ENCODE measurements around the gene PPP1R26. TPM values are rescaled to one million over a fixed set of nuclear protein-coding genes. Genes with fewer than 3 reads are reported as not detected.
"Not testable (repeated sequence)": the region's sequence is repeated elsewhere in the genome, so short reads cannot be mapped to it uniquely, and the experiment has no call there.

PPP1R26 gene
- polyA plus RNA-seq, 1 donor from 2014 or later: 20.1 TPM

DNA sequence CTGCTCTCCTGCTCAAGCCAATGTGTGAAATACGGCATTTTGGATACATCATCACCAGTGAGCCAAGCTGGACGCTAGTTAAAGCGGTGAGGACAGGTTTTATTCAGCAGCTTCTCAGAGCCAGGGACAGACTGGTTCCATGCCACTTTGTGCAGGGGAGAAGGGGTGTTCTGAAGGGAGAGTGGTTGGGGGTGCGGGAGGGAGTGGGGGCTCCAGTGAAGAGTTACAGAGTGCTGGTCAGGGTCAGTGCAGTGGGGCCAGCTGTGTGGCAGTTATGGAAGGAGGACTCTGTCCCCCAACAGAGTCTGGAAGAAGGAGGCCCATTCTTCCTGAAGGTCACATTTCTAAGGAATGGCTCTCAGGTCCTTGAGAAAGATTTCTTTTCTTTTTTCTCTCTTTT is 55.2 kb downstream of the PPP1R26 start:
- not testable (repeated sequence) for H3K4me3 ChIP-seq (ENCODE audit: low read length); H3F3A ChIP-seq (ENCODE audit: insufficient read depth, low read length, poor library complexity, severe bottlenecking); H3K9me3 ChIP-seq (ENCODE audit: low read length); H3K27me3 ChIP-seq (ENCODE audit: insufficient read depth, low read depth, low read length); H3K27ac ChIP-seq (ENCODE audit: low read length); H3K9me2 ChIP-seq (ENCODE audit: insufficient read depth, low read length); H3K79me2 ChIP-seq (replicated peaks; ENCODE audit: insufficient read depth, low read length); H3K4me2 ChIP-seq (ENCODE audit: low read length); H4K20me1 ChIP-seq (ENCODE audit: insufficient read depth); H2AFZ ChIP-seq (ENCODE audit: low read depth, low read length); H3K36me3 ChIP-seq (ENCODE audit: insufficient read depth, low read length); H3K9ac ChIP-seq (ENCODE audit: low read length)

DNA sequence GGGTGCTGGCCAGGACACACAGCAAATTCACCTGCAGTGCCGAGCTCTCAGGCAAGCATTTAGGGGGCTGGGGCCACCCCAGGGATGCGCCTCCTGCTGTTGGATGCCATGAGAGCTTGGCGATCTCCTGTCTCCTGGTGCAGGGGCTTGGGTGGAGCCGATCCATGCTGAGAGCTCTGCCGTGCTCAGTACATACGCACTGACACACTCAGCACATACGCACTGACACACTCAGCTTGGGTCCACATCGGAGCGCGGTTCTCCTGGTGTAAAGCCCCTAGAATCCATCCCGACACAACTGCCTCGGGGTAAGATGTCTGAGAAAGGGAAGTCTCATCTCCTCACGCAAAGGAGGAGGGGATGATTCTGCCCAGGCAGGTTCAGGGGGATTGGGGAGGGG is 56.0 kb downstream of the PPP1R26 start:
- H3K9me2 ChIP-seq (ENCODE audit: insufficient read depth, low read length): not testable (repeated sequence)

DNA sequence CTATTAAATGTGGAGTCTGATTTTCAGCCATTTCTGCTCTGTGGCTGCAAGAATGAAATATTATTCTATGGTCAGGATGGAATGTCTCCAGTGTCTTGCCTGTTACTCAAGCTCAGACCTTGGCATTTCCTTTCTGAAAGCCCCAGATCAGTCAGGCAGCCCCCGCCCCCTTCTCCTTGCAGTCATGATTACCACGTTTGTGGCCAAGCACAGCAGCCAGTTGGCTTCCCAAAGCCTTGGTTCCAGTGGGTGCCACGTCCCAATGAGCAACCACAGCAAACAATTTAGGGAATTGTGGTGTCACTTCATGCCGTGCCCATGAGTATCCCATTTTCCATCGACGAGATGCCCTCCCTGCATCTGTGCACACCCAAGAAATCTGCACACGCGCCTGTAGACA is 56.6 kb downstream of the PPP1R26 start:
- H3K9me3 ChIP-seq (ENCODE audit: low read length): no peaks in the 10 kb centered on the region
- no peaks in the 10 kb centered on the region for H3K36me3 ChIP-seq (ENCODE audit: insufficient read depth, low read length)
- no peak overlapping the region for H3K9ac ChIP-seq (ENCODE audit: low read length)
- H3K9me2 ChIP-seq (ENCODE audit: insufficient read depth, low read length): no peaks in the 10 kb centered on the region
- H3K27me3 ChIP-seq (ENCODE audit: insufficient read depth, low read depth, low read length): no peaks in the 10 kb centered on the region
- no peak overlapping the region for H3K27ac ChIP-seq (ENCODE audit: low read length)
- no peak overlapping the region for H3K4me3 ChIP-seq (ENCODE audit: low read length)
- no peaks in the 10 kb centered on the region for H3K79me2 ChIP-seq (replicated peaks; ENCODE audit: insufficient read depth, low read length)
- TF ChIP-seq, protein P1, sequence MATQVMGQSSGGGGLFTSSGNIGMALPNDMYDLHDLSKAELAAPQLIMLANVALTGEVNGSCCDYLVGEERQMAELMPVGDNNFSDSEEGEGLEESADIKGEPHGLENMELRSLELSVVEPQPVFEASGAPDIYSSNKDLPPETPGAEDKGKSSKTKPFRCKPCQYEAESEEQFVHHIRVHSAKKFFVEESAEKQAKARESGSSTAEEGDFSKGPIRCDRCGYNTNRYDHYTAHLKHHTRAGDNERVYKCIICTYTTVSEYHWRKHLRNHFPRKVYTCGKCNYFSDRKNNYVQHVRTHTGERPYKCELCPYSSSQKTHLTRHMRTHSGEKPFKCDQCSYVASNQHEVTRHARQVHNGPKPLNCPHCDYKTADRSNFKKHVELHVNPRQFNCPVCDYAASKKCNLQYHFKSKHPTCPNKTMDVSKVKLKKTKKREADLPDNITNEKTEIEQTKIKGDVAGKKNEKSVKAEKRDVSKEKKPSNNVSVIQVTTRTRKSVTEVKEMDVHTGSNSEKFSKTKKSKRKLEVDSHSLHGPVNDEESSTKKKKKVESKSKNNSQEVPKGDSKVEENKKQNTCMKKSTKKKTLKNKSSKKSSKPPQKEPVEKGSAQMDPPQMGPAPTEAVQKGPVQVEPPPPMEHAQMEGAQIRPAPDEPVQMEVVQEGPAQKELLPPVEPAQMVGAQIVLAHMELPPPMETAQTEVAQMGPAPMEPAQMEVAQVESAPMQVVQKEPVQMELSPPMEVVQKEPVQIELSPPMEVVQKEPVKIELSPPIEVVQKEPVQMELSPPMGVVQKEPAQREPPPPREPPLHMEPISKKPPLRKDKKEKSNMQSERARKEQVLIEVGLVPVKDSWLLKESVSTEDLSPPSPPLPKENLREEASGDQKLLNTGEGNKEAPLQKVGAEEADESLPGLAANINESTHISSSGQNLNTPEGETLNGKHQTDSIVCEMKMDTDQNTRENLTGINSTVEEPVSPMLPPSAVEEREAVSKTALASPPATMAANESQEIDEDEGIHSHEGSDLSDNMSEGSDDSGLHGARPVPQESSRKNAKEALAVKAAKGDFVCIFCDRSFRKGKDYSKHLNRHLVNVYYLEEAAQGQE (IDR thresholded peaks at IDR 0.05; ENCODE audit: borderline replicate concordance): no peak
- TF ChIP-seq EP300 (conservative IDR thresholded peaks at IDR 0.05; ENCODE audit: poor library complexity, severe bottlenecking) (no peak), RAD21 (conservative IDR thresholded peaks at IDR 0.05) (no peak), SMC3 (conservative IDR thresholded peaks at IDR 0.05; ENCODE audit: poor library complexity) (no peak), MXI1 (conservative IDR thresholded peaks at IDR 0.05; ENCODE audit: poor library complexity, severe bottlenecking) (no peak), POLR2AphosphoS5 (IDR thresholded peaks at IDR 0.05) (no peak), TAF1 (IDR thresholded peaks at IDR 0.05; ENCODE audit: low read depth) (no peak), EZH2 (IDR thresholded peaks at IDR 0.05; ENCODE audit: borderline replicate concordance, insufficient read depth, low read length, poor library complexity, severe bottlenecking) (no peak)
- TF ChIP-seq, protein P2, sequence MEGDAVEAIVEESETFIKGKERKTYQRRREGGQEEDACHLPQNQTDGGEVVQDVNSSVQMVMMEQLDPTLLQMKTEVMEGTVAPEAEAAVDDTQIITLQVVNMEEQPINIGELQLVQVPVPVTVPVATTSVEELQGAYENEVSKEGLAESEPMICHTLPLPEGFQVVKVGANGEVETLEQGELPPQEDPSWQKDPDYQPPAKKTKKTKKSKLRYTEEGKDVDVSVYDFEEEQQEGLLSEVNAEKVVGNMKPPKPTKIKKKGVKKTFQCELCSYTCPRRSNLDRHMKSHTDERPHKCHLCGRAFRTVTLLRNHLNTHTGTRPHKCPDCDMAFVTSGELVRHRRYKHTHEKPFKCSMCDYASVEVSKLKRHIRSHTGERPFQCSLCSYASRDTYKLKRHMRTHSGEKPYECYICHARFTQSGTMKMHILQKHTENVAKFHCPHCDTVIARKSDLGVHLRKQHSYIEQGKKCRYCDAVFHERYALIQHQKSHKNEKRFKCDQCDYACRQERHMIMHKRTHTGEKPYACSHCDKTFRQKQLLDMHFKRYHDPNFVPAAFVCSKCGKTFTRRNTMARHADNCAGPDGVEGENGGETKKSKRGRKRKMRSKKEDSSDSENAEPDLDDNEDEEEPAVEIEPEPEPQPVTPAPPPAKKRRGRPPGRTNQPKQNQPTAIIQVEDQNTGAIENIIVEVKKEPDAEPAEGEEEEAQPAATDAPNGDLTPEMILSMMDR (IDR thresholded peaks at IDR 0.05; ENCODE audit: poor library complexity, severe bottlenecking): no peak
- H3K4me2 ChIP-seq (ENCODE audit: low read length): no peak overlapping the region
- no peaks in the 10 kb centered on the region for H4K20me1 ChIP-seq (ENCODE audit: insufficient read depth)
- no peaks in the 10 kb centered on the region for H3F3A ChIP-seq (ENCODE audit: insufficient read depth, low read length, poor library complexity, severe bottlenecking)
- no peak overlapping the region for H2AFZ ChIP-seq (ENCODE audit: low read depth, low read length)

More for the DNA sequence above, 56.0 kb downstream of the PPP1R26 start:
- not testable (repeated sequence) for H3K79me2 ChIP-seq (replicated peaks; ENCODE audit: insufficient read depth, low read length); H3K9me3 ChIP-seq (ENCODE audit: low read length); H3K4me3 ChIP-seq (ENCODE audit: low read length); H3K9ac ChIP-seq (ENCODE audit: low read length); H3K27ac ChIP-seq (ENCODE audit: low read length); H2AFZ ChIP-seq (ENCODE audit: low read depth, low read length); H3K27me3 ChIP-seq (ENCODE audit: insufficient read depth, low read depth, low read length); H3K4me2 ChIP-seq (ENCODE audit: low read length); H3F3A ChIP-seq (ENCODE audit: insufficient read depth, low read length, poor library complexity, severe bottlenecking); H3K36me3 ChIP-seq (ENCODE audit: insufficient read depth, low read length); H4K20me1 ChIP-seq (ENCODE audit: insufficient read depth)

Other genes starting within 250 kb of the PPP1R26 start
- 20.1 and 23.6 TPM in 2 replicates for gene MRPS2, start 20.9 kb downstream of the PPP1R26 start, polyA plus RNA-seq
- not detected in 2 replicates for gene LCN1, start 41.7 kb downstream of the PPP1R26 start, polyA plus RNA-seq
- not detected in 2 replicates for gene OBP2A, start 66.3 kb downstream of the PPP1R26 start, polyA plus RNA-seq
- not detected in 2 replicates for gene PAEP, start 82.0 kb downstream of the PPP1R26 start, polyA plus RNA-seq
- not detected in 2 replicates for gene GLT6D1, start 159.8 kb downstream of the PPP1R26 start, polyA plus RNA-seq
- gene LCN9, start 183.5 kb downstream of the PPP1R26 start, polyA plus RNA-seq: 2.5 and 6.5 TPM in 2 replicates
- gene SOHLH1, start 219.7 kb downstream of the PPP1R26 start, polyA plus RNA-seq: not detected in 2 replicates
- 0.67 and 0.74 TPM in 2 replicates for gene KCNT1, start 222.4 kb downstream of the PPP1R26 start, polyA plus RNA-seq